ENCODE results near the gene PLCXD1.
"Not testable (repeated sequence)": the region's sequence is repeated elsewhere in the genome, so short reads cannot be mapped to it uniquely, and the experiment has no call there.

Gene PLCXD1

GRCh38 chrX:264006-264405 lies 17.2 kb upstream of the PLCXD1 start:
- not testable (repeated sequence) for DNase-seq

- no peak for DNase-seq
Measured at GRCh38 chrX:264634-265455, 16.3 kb upstream of the PLCXD1 start.

GRCh38 chrX:265502-265901 lies 15.7 kb upstream of the PLCXD1 start:
- no peak for DNase-seq

GRCh38 chrX:267771-268261 lies 13.4 kb upstream of the PLCXD1 start:
- DNase-seq = no peak

GRCh38 chrX:270848-271367 lies 10.3 kb upstream of the PLCXD1 start:
- no peak for DNase-seq

- no peak for DNase-seq
Measured at GRCh38 chrX:274904-275475, 6.2 kb upstream of the PLCXD1 start.

- DNase-seq = no peak
Measured at GRCh38 chrX:275476-275966, 5.7 kb upstream of the PLCXD1 start.

GRCh38 chrX:275967-276580 lies 5.1 kb upstream of the PLCXD1 start:
- no peak for DNase-seq

GRCh38 chrX:276581-277201 lies 4.5 kb upstream of the PLCXD1 start:
- no peak for DNase-seq

GRCh38 chrX:279757-280604 lies 1.2 kb upstream of the PLCXD1 start:
- not testable (repeated sequence) for DNase-seq

- DNase-seq = not testable (repeated sequence)
Measured at GRCh38 chrX:280722-281121, 459 bp upstream of the PLCXD1 start.

- not testable (repeated sequence) for DNase-seq
Measured at GRCh38 chrX:282000-282681, 960 bp downstream of the PLCXD1 start.

- DNase-seq = no peak
Measured at GRCh38 chrX:283115-283845, 2.1 kb downstream of the PLCXD1 start.

- DNase-seq = no peak
Measured at GRCh38 chrX:285076-285677, 4.0 kb downstream of the PLCXD1 start.

- DNase-seq = no peak
Measured at GRCh38 chrX:287670-288069, 6.5 kb downstream of the PLCXD1 start.

GRCh38 chrX:288561-288991 lies 7.4 kb downstream of the PLCXD1 start:
- no peak for DNase-seq

GRCh38 chrX:290476-291166 lies 9.4 kb downstream of the PLCXD1 start:
- no peak for DNase-seq

- no peak for DNase-seq
Measured at GRCh38 chrX:291411-291901, 10.3 kb downstream of the PLCXD1 start.

Data from NCI-H187 treated with DMSO at 0.1 percent for 48 hours (cell line).